Measurements from ENCODE around the gene SERINC4.
A peak's percentile ranks its signal among the peaks of the same experiment; 100 is the strongest.

Gene SERINC4

GRCh38 chr15:43794269-43795037, 5.6 kb downstream of the SERINC4 start:
- no peaks in the 10 kb centered on the region for H3K27me3 ChIP-seq (ENCODE audit: insufficient read depth, poor library complexity, severe bottlenecking)
- no peak for DNase-seq (ENCODE audit: low read depth in 1 of 2, low spot score in 1 of 2)
- TF ChIP-seq, protein P1, sequence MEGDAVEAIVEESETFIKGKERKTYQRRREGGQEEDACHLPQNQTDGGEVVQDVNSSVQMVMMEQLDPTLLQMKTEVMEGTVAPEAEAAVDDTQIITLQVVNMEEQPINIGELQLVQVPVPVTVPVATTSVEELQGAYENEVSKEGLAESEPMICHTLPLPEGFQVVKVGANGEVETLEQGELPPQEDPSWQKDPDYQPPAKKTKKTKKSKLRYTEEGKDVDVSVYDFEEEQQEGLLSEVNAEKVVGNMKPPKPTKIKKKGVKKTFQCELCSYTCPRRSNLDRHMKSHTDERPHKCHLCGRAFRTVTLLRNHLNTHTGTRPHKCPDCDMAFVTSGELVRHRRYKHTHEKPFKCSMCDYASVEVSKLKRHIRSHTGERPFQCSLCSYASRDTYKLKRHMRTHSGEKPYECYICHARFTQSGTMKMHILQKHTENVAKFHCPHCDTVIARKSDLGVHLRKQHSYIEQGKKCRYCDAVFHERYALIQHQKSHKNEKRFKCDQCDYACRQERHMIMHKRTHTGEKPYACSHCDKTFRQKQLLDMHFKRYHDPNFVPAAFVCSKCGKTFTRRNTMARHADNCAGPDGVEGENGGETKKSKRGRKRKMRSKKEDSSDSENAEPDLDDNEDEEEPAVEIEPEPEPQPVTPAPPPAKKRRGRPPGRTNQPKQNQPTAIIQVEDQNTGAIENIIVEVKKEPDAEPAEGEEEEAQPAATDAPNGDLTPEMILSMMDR (IDR thresholded peaks at IDR 0.05; ENCODE audit: insufficient read depth, low read length) = no peak
- TF ChIP-seq POLR2AphosphoS5 (IDR thresholded peaks at IDR 0.05; ENCODE audit: low read depth) = no peak
- TF ChIP-seq, protein P2, sequence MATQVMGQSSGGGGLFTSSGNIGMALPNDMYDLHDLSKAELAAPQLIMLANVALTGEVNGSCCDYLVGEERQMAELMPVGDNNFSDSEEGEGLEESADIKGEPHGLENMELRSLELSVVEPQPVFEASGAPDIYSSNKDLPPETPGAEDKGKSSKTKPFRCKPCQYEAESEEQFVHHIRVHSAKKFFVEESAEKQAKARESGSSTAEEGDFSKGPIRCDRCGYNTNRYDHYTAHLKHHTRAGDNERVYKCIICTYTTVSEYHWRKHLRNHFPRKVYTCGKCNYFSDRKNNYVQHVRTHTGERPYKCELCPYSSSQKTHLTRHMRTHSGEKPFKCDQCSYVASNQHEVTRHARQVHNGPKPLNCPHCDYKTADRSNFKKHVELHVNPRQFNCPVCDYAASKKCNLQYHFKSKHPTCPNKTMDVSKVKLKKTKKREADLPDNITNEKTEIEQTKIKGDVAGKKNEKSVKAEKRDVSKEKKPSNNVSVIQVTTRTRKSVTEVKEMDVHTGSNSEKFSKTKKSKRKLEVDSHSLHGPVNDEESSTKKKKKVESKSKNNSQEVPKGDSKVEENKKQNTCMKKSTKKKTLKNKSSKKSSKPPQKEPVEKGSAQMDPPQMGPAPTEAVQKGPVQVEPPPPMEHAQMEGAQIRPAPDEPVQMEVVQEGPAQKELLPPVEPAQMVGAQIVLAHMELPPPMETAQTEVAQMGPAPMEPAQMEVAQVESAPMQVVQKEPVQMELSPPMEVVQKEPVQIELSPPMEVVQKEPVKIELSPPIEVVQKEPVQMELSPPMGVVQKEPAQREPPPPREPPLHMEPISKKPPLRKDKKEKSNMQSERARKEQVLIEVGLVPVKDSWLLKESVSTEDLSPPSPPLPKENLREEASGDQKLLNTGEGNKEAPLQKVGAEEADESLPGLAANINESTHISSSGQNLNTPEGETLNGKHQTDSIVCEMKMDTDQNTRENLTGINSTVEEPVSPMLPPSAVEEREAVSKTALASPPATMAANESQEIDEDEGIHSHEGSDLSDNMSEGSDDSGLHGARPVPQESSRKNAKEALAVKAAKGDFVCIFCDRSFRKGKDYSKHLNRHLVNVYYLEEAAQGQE (IDR thresholded peaks at IDR 0.05; ENCODE audit: insufficient replicate concordance, low read depth) = peak; percentile 73
- H3K27ac ChIP-seq (replicated peaks) = peak overlapping the region; percentile 96; the same call in 1 of the 2 replicates
- no peak overlapping the region for H3K4me3 ChIP-seq (replicated peaks; ENCODE audit: insufficient read depth, low read length)

DNA sequence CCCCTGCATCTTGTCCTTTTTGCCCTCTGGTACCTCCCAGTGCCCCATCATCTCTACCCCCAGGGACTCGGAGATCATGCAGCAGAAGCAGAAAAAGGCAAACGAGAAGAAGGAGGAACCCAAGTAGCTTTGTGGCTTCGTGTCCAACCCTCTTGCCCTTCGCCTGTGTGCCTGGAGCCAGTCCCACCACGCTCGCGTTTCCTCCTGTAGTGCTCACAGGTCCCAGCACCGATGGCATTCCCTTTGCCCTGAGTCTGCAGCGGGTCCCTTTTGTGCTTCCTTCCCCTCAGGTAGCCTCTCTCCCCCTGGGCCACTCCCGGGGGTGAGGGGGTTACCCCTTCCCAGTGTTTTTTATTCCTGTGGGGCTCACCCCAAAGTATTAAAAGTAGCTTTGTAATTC, 6.4 kb downstream of the SERINC4 start:
- no peaks in the 10 kb centered on the region for H3K27me3 ChIP-seq (ENCODE audit: insufficient read depth, poor library complexity, severe bottlenecking)
- peak overlapping the region; percentile 94 for H3K4me3 ChIP-seq (replicated peaks; ENCODE audit: insufficient read depth, low read length)
- DNase-seq (ENCODE audit: low read depth in 1 of 2, low spot score in 1 of 2) = peak in 1 of 2 experiments; percentile 46
- peak overlapping the region; percentile 96 for H3K27ac ChIP-seq (replicated peaks)
- TF ChIP-seq, protein P2 (IDR thresholded peaks at IDR 0.05; ENCODE audit: insufficient replicate concordance, low read depth) = no peak
- TF ChIP-seq GABPA (IDR thresholded peaks at IDR 0.05; ENCODE audit: low read depth) = no peak

DNA sequence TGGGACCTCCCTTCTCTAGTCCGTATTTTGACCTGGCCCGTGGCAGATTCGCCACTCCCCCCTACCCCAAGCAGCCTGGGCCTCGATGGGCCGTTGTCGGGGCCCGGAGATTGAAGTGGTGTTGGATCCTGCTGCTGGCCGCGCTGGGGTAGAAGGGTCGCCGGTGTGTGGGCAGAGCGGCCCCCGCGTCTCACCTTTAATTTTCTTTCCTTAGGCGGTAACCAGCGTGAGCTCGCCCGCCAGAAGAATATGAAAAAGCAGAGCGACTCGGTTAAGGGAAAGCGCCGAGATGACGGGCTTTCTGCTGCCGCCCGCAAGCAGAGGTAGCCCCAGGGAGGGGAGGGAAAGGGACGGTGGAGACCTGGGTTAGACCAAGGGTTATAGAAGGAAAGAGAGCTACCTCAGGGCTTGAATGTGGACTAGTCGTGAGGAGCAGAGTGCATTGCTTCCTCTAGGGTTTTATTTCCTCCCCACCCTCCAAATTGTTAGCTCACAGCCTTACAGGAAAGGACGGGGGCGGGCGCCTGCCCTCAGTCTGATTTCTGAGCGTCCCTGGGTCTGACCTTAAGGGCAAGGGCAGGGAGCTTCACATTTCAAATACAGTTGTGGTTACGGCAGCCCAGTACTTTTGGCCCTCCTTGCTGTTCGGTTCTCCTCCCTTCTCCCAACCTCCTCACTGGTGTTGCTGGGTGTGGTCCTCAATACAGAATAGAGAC, 7.1 kb downstream of the SERINC4 start:
- peak in 1 of 2 experiments; percentile 31 for DNase-seq (ENCODE audit: low read depth in 1 of 2, low spot score in 1 of 2)
- H3K4me3 ChIP-seq (replicated peaks; ENCODE audit: insufficient read depth, low read length) = peak overlapping the region; percentile 94
- H3K27ac ChIP-seq (replicated peaks) = peak overlapping the region; percentile 96

More for the DNA sequence above, 7.1 kb downstream of the SERINC4 start:
- H3K27me3 ChIP-seq (ENCODE audit: insufficient read depth, poor library complexity, severe bottlenecking) = no peaks in the 10 kb centered on the region
- TF ChIP-seq SPI1 (IDR thresholded peaks at IDR 0.05; ENCODE audit: borderline replicate concordance, low read depth) (no peak), POLR2AphosphoS5 (IDR thresholded peaks at IDR 0.05; ENCODE audit: low read depth) (no peak), GABPA (IDR thresholded peaks at IDR 0.05; ENCODE audit: low read depth) (no peak)
- TF ChIP-seq, protein P1 (IDR thresholded peaks at IDR 0.05; ENCODE audit: insufficient read depth, low read length) = no peak
- TF ChIP-seq, protein P2 (IDR thresholded peaks at IDR 0.05; ENCODE audit: insufficient replicate concordance, low read depth) = no peak

Measured in HL-60 (cell line).